Neutrophil (primary cell): Measurements from ENCODE around the gene ACADVL.
"Not testable (repeated sequence)": the region's sequence is repeated elsewhere in the genome, so short reads cannot be mapped to it uniquely, and the experiment has no call there.

Source experiments
- H3K27ac ChIP-seq: fragments of 200-600 bp; sonication (generic); 2 replicates; pipeline ENCODE4 v1.5.1; 2016; ENCODE audit warnings: mild to moderate bottlenecking, moderate library complexity
- H3K27me3 ChIP-seq: fragments of 200-600 bp; sonication (generic); 2 replicates; pipeline ENCODE4 v1.6.0; 2016; ENCODE audit warnings: mild to moderate bottlenecking
- H3K36me3 ChIP-seq: fragments of 200-600 bp; sonication (generic); 2 replicates; pipeline ENCODE4 v1.5.1; 2017
- H3K4me1 ChIP-seq, 2 experiments: fragments of 200-600 bp in 1 of 2; sonication (generic) in 1 of 2; 1 replicate in 1 of 2; 2 replicates in 1 of 2; pipeline versions ENCODE4 v1.5.1 to v1.6.1; 2013 to 2016; ENCODE audit warnings: low read depth in 1 of 2, low read length in 1 of 2, mild to moderate bottlenecking in 1 of 2, moderate library complexity in 1 of 2; ENCODE audit not compliant: control insufficient read depth in 1 of 2, insufficient read depth in 1 of 2
- H3K4me3 ChIP-seq, 2 experiments: fragments of 200-600 bp in 1 of 2; sonication (generic) in 1 of 2; 1 replicate in 1 of 2; 2 replicates in 1 of 2; pipeline ENCODE4 v1.5.1; 2013 to 2016; ENCODE audit warnings: low read depth in 1 of 2, low read length in 1 of 2, mild to moderate bottlenecking in 1 of 2, moderate library complexity in 1 of 2
- H3K9me3 ChIP-seq: fragments of 200-600 bp; sonication (generic); 2 replicates; pipeline ENCODE4 v1.5.1; 2016
- TF ChIP-seq, protein P1 (sequence below): fragments of 200-600 bp; sonication (generic); IDR thresholded peaks from 2 replicates; pipeline ENCODE4 v1.5.1; 2016; ENCODE audit warnings: antibody characterized with exemption

ACADVL gene

GRCh38 chr17:7179317-7180254 is 40.2 kb upstream of the ACADVL start, which contains the start of gene ASGR1:
Gene ASGR1 (minus strand): TSS chr17:7179370. CDS start chr17:7178563, 807 bp downstream.
- peaks cover 57% of the 10 kb centered on the region for H3K27me3 ChIP-seq
- H3K4me3 ChIP-seq: no peak within 1 kb of the TSS
- H3K9me3 ChIP-seq: no peaks in the 10 kb centered on the region
- peaks cover 6 to 8% of the 10 kb centered on the region in 2 experiments for H3K4me1 ChIP-seq
- TF ChIP-seq, protein P1, sequence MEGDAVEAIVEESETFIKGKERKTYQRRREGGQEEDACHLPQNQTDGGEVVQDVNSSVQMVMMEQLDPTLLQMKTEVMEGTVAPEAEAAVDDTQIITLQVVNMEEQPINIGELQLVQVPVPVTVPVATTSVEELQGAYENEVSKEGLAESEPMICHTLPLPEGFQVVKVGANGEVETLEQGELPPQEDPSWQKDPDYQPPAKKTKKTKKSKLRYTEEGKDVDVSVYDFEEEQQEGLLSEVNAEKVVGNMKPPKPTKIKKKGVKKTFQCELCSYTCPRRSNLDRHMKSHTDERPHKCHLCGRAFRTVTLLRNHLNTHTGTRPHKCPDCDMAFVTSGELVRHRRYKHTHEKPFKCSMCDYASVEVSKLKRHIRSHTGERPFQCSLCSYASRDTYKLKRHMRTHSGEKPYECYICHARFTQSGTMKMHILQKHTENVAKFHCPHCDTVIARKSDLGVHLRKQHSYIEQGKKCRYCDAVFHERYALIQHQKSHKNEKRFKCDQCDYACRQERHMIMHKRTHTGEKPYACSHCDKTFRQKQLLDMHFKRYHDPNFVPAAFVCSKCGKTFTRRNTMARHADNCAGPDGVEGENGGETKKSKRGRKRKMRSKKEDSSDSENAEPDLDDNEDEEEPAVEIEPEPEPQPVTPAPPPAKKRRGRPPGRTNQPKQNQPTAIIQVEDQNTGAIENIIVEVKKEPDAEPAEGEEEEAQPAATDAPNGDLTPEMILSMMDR: no peak
- H3K27ac ChIP-seq: no peak within 1 kb of the TSS
- no peaks in the 10 kb centered on the region for H3K36me3 ChIP-seq

DNA sequence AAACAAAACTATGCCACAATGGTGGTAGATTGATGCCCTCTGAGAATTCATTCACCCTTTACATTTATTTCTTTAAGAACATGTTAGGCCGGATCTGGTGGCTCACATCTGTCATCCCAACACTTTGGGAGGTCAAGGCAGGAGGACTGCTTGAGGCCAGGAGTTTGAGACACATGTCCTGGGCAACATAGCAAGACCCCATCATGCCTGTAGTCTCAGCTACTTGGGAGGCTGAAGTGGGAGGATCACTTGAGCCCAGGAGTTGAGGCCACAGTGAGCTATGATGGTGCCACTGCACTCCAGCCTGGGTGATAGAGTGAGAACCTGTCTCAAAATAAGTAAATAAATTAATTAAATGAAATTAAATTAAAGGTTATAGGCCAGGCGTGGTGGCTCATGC is 37.6 kb upstream of the ACADVL start:
- not testable (repeated sequence) for H3K4me1 ChIP-seq, H3K4me3 ChIP-seq, H3K36me3 ChIP-seq, H3K9me3 ChIP-seq, H3K27ac ChIP-seq
- peaks cover 32% of the 10 kb centered on the region for H3K27me3 ChIP-seq

- Histone ChIP-seq H3K27me3 (peaks cover 17% of the 10 kb centered on the region), H3K27ac (no peak overlapping the region), H3K36me3 (no peaks in the 10 kb centered on the region), H3K9me3 (no peaks in the 10 kb centered on the region), H3K4me1 (no peaks in the 10 kb centered on the region), H3K4me3 (no peak overlapping the region)
- TF ChIP-seq, protein P1: no peak
Observed at GRCh38 chr17:7183433-7184090, 36.2 kb upstream of the ACADVL start.

- no peaks in the 10 kb centered on the region for H3K4me1 ChIP-seq
- peaks cover 12% of the 10 kb centered on the region for H3K27me3 ChIP-seq
- TF ChIP-seq, protein P1: no peak
- H3K4me3 ChIP-seq: no peak overlapping the region
- H3K27ac ChIP-seq: no peak overlapping the region
- H3K9me3 ChIP-seq: no peaks in the 10 kb centered on the region
- H3K36me3 ChIP-seq: no peaks in the 10 kb centered on the region
Observed at GRCh38 chr17:7184091-7184488, 35.6 kb upstream of the ACADVL start.

DNA sequence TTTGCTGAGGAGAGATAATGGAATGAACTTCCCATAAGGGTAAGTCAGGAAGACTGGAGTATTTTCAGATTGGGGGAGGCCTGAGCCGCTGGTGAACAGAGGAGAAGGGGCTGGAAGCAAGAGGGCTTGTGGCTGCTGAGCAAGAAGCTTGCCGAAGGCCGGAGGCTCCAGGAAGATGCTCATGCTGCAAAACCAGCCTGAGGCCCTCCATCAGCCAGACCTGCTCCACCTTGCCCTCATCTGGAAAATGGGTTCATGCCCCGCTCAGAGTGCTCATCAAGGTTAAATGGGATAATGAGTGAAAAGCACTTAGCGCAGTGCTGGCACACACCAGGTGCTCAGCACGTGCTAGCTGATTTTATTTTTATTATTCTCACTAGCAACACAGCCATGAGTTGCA is 35.1 kb upstream of the ACADVL start:
- no peak overlapping the region for H3K4me3 ChIP-seq
- H3K27me3 ChIP-seq: peaks cover 6% of the 10 kb centered on the region
- no peak overlapping the region for H3K27ac ChIP-seq
- H3K4me1 ChIP-seq: no peaks in the 10 kb centered on the region
- no peaks in the 10 kb centered on the region for H3K36me3 ChIP-seq
- TF ChIP-seq, protein P1: no peak
- H3K9me3 ChIP-seq: no peaks in the 10 kb centered on the region

DNA sequence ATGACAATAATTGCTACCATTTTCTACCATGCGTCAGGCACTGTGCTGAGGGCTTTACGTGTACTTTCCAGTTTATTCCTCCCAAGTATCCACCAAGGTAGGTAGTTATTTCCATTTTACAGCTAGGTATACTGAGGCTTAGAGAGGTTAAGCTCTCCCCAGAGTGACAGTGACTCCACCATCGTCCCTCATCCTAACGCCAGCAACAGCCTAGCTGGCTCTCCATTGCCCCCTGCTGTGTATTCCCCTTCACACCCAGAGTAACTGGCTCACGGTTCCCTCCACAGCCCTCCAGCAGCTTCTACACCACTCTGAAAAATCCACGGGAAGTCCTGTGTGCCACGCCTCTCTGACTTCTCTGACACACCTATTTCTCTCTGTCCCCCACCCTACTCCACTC is 33.5 kb upstream of the ACADVL start:
- no peak overlapping the region for H3K4me3 ChIP-seq
- H3K27me3 ChIP-seq: peaks cover 4% of the 10 kb centered on the region
- TF ChIP-seq, protein P1: no peak
- H3K27ac ChIP-seq: no peak overlapping the region
- no peaks in the 10 kb centered on the region for H3K36me3 ChIP-seq
- H3K9me3 ChIP-seq: no peaks in the 10 kb centered on the region
- no peaks in the 10 kb centered on the region for H3K4me1 ChIP-seq
